K562 (cell line): ENCODE results near the gene TP53BP2. TPM values are rescaled to one million over a fixed set of nuclear protein-coding genes. Genes with fewer than 3 reads are reported as not detected.

Source experiments
- BRD9 ChIP-seq: fragments of 450-650 bp; IDR thresholded peaks from 2 replicates; pipeline ENCODE4 v1.6.1; 2018; ENCODE audit warnings: low read depth; ENCODE audit not compliant: partially characterized antibody
- BRF2 ChIP-seq: IDR thresholded peaks from 3 replicates; pipeline ENCODE4 v1.6.1; 2011; ENCODE audit warnings: borderline replicate concordance, mild to moderate bottlenecking; ENCODE audit not compliant: insufficient read length, insufficient read depth
- CEBPG ChIP-seq, 3 experiments: fragments of 200-800 bp in 1 of 3; sonication (Bioruptor generic) in 1 of 3; sonication (generic) in 1 of 3; formaldehyde crosslinking in 1 of 3; IDR thresholded peaks in 2 of 3; conservative IDR thresholded peaks in 1 of 3; 2 replicates each; pipeline versions ENCODE4 v1.6.1 to v1.8.0; 2016 to 2022; ENCODE audit warnings: missing compliant biosample characterization in 2 of 3, missing genetic modification characterization in 2 of 3, mild to moderate bottlenecking in 1 of 3, missing genetic modification reagents in 1 of 3
- E2F8 ChIP-seq: fragments of 450-650 bp; IDR thresholded peaks from 2 replicates; pipeline ENCODE4 v1.7.1; 2018; ENCODE audit warnings: mild to moderate bottlenecking, low read depth; ENCODE audit not compliant: partially characterized antibody
- GABPA ChIP-seq: fragments of 200-800 bp; sonication (Bioruptor generic); conservative IDR thresholded peaks from 2 replicates; pipeline ENCODE4 v1.6.1; 2016; ENCODE audit warnings: low read depth, missing genetic modification characterization, missing compliant biosample characterization
- KDM5B ChIP-seq: fragments of 200-600 bp; sonication (generic); IDR thresholded peaks from 2 replicates; pipeline ENCODE4 v1.6.1; 2012; ENCODE audit warnings: low read depth, mild to moderate bottlenecking, moderate library complexity, low read length, control low read depth, inconsistent platforms; ENCODE audit not compliant: insufficient replicate concordance
- LEF1 ChIP-seq: fragments of 450-650 bp; IDR thresholded peaks from 2 replicates; pipeline ENCODE4 v1.6.1; 2016; ENCODE audit warnings: mild to moderate bottlenecking
- MEIS2 ChIP-seq: fragments of 450-650 bp; IDR thresholded peaks from 2 replicates; pipeline ENCODE4 v1.6.1; 2014; ENCODE audit warnings: mild to moderate bottlenecking; ENCODE audit not compliant: partially characterized antibody
- U2AF1 ChIP-seq: fragments of 200-400 bp; formaldehyde crosslinking; optimal IDR thresholded peaks from 2 replicates; pipeline ENCODE3; 2017; ENCODE audit warnings: mild to moderate bottlenecking, low read depth, low read length, moderate library complexity
- ZFP1 ChIP-seq: fragments of 450-650 bp; formaldehyde crosslinking; IDR thresholded peaks from 2 replicates; pipeline ENCODE4 v1.4.0; 2020; ENCODE audit warnings: mild to moderate bottlenecking, mixed read lengths
- ZNF699 ChIP-seq: fragments of 250-450 bp; sonication (Bioruptor Pico); IDR thresholded peaks from 2 replicates; pipeline ENCODE4 v1.8.0; 2021; ENCODE audit warnings: mild to moderate bottlenecking, moderate library complexity; ENCODE audit not compliant: insufficient replicate concordance
- polyA plus RNA-seq, 8 experiments: library from polyadenylated mRNA; depleted of rRNA in 4 of 8; stranded (reverse) in 5 of 8; unstranded in 3 of 8; fragments of >200 nt; fragmentation: Nextera tagmentation in 2 of 8; fragmentation: Illumina TruSeq in 1 of 8; extraction: Ambion mirVana in 2 of 8; extraction: Trizol in 1 of 8; gene quantifications; 2 replicates each; pipeline versions ENCODE4 v1.2.1 to v1.2.3, GENCODE V29; 2011 to 2014; ENCODE audit warnings: inconsistent platforms in 1 of 8, missing spikeins in 1 of 8
- total RNA-seq, 7 experiments: library from RNA; depleted of rRNA in 6 of 7; stranded (reverse); fragments of >200 nt in 6 of 7; fragmentation: Illumina TruSeq in 2 of 7; extraction: Trizol in 2 of 7; gene quantifications; 2 replicates each; pipeline versions ENCODE4 v1.2.1 to v1.2.3, GENCODE V29; 2011 to 2021; ENCODE audit warnings: low replicate concordance in 1 of 7
- TF ChIP-seq, protein P1 (sequence below), 2 experiments: fragments of 450-650 bp; IDR thresholded peaks; 2 replicates each; pipeline ENCODE4 v1.6.1; 2018; ENCODE audit warnings: mild to moderate bottlenecking in 2 of 2, low read depth in 1 of 2; ENCODE audit not compliant: partially characterized antibody in 2 of 2
- TF ChIP-seq, protein P2 (sequence below): fragments of 250-450 bp; sonication (Bioruptor Pico); IDR thresholded peaks from 2 replicates; pipeline ENCODE4 v1.9.0; 2021; ENCODE audit warnings: mild to moderate bottlenecking
- TF ChIP-seq, protein P3 (sequence below): IDR thresholded peaks from 2 replicates; pipeline ENCODE4 v1.6.1; 2011; ENCODE audit not compliant: insufficient read length; ENCODE audit errors: extremely low read depth
- TF ChIP-seq, protein P4 (sequence below): sonication (generic); formaldehyde crosslinking; IDR thresholded peaks from 2 replicates; pipeline ENCODE4 v1.8.0; 2022; ENCODE audit warnings: mild to moderate bottlenecking, low read depth, missing genetic modification reagents

Gene TP53BP2
- total and polyA plus RNA-seq, 9 of the 15 experiments (the other 6 are each of a cell fraction or from before 2014, with no cell fraction given) = 17.0 to 69.6 (median 40.1) TPM

- TF ChIP-seq, protein P1, sequence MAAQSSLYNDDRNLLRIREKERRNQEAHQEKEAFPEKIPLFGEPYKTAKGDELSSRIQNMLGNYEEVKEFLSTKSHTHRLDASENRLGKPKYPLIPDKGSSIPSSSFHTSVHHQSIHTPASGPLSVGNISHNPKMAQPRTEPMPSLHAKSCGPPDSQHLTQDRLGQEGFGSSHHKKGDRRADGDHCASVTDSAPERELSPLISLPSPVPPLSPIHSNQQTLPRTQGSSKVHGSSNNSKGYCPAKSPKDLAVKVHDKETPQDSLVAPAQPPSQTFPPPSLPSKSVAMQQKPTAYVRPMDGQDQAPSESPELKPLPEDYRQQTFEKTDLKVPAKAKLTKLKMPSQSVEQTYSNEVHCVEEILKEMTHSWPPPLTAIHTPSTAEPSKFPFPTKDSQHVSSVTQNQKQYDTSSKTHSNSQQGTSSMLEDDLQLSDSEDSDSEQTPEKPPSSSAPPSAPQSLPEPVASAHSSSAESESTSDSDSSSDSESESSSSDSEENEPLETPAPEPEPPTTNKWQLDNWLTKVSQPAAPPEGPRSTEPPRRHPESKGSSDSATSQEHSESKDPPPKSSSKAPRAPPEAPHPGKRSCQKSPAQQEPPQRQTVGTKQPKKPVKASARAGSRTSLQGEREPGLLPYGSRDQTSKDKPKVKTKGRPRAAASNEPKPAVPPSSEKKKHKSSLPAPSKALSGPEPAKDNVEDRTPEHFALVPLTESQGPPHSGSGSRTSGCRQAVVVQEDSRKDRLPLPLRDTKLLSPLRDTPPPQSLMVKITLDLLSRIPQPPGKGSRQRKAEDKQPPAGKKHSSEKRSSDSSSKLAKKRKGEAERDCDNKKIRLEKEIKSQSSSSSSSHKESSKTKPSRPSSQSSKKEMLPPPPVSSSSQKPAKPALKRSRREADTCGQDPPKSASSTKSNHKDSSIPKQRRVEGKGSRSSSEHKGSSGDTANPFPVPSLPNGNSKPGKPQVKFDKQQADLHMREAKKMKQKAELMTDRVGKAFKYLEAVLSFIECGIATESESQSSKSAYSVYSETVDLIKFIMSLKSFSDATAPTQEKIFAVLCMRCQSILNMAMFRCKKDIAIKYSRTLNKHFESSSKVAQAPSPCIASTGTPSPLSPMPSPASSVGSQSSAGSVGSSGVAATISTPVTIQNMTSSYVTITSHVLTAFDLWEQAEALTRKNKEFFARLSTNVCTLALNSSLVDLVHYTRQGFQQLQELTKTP (IDR thresholded peaks at IDR 0.05; ENCODE audit: low read depth in 1 of 2, partially characterized antibody in 2 of 2) = peak; percentile 61 to 94
- peak; percentile 94 for TF ChIP-seq BRD9
- TF ChIP-seq, protein P2, sequence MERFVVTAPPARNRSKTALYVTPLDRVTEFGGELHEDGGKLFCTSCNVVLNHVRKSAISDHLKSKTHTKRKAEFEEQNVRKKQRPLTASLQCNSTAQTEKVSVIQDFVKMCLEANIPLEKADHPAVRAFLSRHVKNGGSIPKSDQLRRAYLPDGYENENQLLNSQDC (CRISPR knock-in tag) = no peak
- no peak for TF ChIP-seq E2F8
- TF ChIP-seq, protein P3, sequence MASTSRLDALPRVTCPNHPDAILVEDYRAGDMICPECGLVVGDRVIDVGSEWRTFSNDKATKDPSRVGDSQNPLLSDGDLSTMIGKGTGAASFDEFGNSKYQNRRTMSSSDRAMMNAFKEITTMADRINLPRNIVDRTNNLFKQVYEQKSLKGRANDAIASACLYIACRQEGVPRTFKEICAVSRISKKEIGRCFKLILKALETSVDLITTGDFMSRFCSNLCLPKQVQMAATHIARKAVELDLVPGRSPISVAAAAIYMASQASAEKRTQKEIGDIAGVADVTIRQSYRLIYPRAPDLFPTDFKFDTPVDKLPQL = no peak
- peak; percentile 97 for TF ChIP-seq LEF1
- TF ChIP-seq, protein P4, sequence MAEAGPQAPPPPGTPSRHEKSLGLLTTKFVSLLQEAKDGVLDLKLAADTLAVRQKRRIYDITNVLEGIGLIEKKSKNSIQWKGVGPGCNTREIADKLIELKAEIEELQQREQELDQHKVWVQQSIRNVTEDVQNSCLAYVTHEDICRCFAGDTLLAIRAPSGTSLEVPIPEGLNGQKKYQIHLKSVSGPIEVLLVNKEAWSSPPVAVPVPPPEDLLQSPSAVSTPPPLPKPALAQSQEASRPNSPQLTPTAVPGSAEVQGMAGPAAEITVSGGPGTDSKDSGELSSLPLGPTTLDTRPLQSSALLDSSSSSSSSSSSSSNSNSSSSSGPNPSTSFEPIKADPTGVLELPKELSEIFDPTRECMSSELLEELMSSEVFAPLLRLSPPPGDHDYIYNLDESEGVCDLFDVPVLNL (CRISPR knock-in tag) = no peak
- no peak for TF ChIP-seq U2AF1
- no peak for TF ChIP-seq BRF2
- TF ChIP-seq ZNF699 (CRISPR knock-in tag) = no peak
- no peak for TF ChIP-seq ZFP1
- peak; percentile 14; the same call in 1 of the 2 replicates for TF ChIP-seq GABPA (tag)
- no peak for TF ChIP-seq CEBPG (CRISPR knock-in tag; IDR thresholded peaks at IDR 0.05)
- peak; percentile 60 to 66; a peak in 3 of 4 replicates for TF ChIP-seq CEBPG (tag; conservative IDR thresholded peaks at IDR 0.05 in 1 of 2, IDR thresholded peaks at IDR 0.05 in 1 of 2)
- peak; percentile 54 for TF ChIP-seq KDM5B
- peak; percentile 91 for TF ChIP-seq MEIS2
Observed at GRCh38 chr1:223788746-223789415, 56.9 kb downstream of the TP53BP2 start (continued).
